H1 (cell line): ENCODE results near the gene COL27A1. TPM values are rescaled to one million over a fixed set of nuclear protein-coding genes. Genes with fewer than 3 reads are reported as not detected.

Experiments used
- CTCF ChIA-PET: fragments of 300-600 bp; sonication (Branson Sonifier 250); formaldehyde crosslinking; loops from one replicate; lab custom pipeline; 2021; ENCODE audit not compliant: partially characterized antibody; lab: Charles Lee
- POLR2A ChIA-PET: fragments of 300-600 bp; sonication (Branson Sonifier 250); formaldehyde crosslinking; loops from one replicate; lab custom pipeline; 2021; ENCODE audit warnings: inconsistent platforms; ENCODE audit not compliant: partially characterized antibody; lab: Charles Lee
- DNase-seq, 2 experiments: peaks; one replicate each; pipeline versions ENCODE4 v3.0.0 to v3.0.0-alpha.2; 2010 to 2022; ENCODE audit warnings: low spot score in 2 of 2, low read depth in 1 of 2, mixed read lengths in 1 of 2
- FAIRE-seq: peaks from 2 replicates; lab custom pipeline; 2011; peaks lifted over from hg19 to GRCh38; lab: Jason Lieb, UNC
- H2AFZ ChIP-seq: 2 replicates; pipeline ENCODE4 v1.8.1; 2012; ENCODE audit warnings: low read length, inconsistent platforms
- H2AK5ac ChIP-seq: 2 replicates; pipeline ENCODE4 v1.6.1; 2013; ENCODE audit warnings: low read depth, low read length
- H2BK120ac ChIP-seq: replicated peaks from 2 replicates; pipeline ENCODE3; 2013; ENCODE audit warnings: low read depth, low read length, inconsistent platforms
- H2BK12ac ChIP-seq: 2 replicates; pipeline ENCODE4 v1.6.1; 2013; ENCODE audit warnings: low read depth, low read length
- H2BK15ac ChIP-seq: 2 replicates; pipeline ENCODE4 v1.6.1; 2013; ENCODE audit warnings: low read length
- H2BK20ac ChIP-seq: 2 replicates; pipeline ENCODE4 v1.6.1; 2013; ENCODE audit warnings: low read length
- H2BK5ac ChIP-seq: 2 replicates; pipeline ENCODE4 v1.6.1; 2013; ENCODE audit warnings: low read depth, low read length
- H3K14ac ChIP-seq: 2 replicates; pipeline ENCODE4 v1.6.1; 2013; ENCODE audit warnings: inconsistent platforms; ENCODE audit not compliant: insufficient read length
- H3K18ac ChIP-seq: 2 replicates; pipeline ENCODE4 v1.6.1; 2013; ENCODE audit warnings: low read length; ENCODE audit errors: extremely low read depth
- H3K23ac ChIP-seq: 2 replicates; pipeline ENCODE4 v1.6.1; 2013; ENCODE audit warnings: inconsistent platforms; ENCODE audit not compliant: insufficient read length
- H3K23me2 ChIP-seq: 2 replicates; pipeline ENCODE4 v1.6.1; 2013; ENCODE audit warnings: low read depth, low read length
- H3K27ac ChIP-seq: 2 replicates; pipeline ENCODE4 v1.6.1; 2011; ENCODE audit warnings: low read depth, low read length, inconsistent platforms
- H3K27me3 ChIP-seq, 4 experiments: replicated peaks in 1 of 4; 1 replicate in 1 of 4; 2 replicates in 3 of 4; pipeline versions ENCODE4 v1.6.1 to v1.8.1; 2011 to 2013; ENCODE audit warnings: low read length in 3 of 4, mild to moderate bottlenecking in 3 of 4, inconsistent platforms in 2 of 4, mixed read lengths in 2 of 4, moderate library complexity in 1 of 4; ENCODE audit not compliant: control insufficient read depth in 3 of 4, insufficient read depth in 3 of 4; ENCODE audit errors: extremely low read depth in 1 of 4
- H3K36me3 ChIP-seq, 4 experiments: 2 replicates each; pipeline versions ENCODE4 v1.6.1 to v1.8.1; 2011 to 2013; ENCODE audit warnings: mild to moderate bottlenecking in 4 of 4, low read length in 3 of 4, moderate library complexity in 2 of 4, control low read depth in 1 of 4, inconsistent platforms in 1 of 4; ENCODE audit not compliant: insufficient read depth in 4 of 4, control insufficient read depth in 2 of 4
- H3K4ac ChIP-seq: replicated peaks from 2 replicates; pipeline ENCODE3; 2013; ENCODE audit warnings: low read length, low read depth, mixed read lengths, inconsistent platforms; ENCODE audit not compliant: insufficient read length
- H3K4me1 ChIP-seq, 4 experiments: replicated peaks in 1 of 4; 1 replicate in 1 of 4; 2 replicates in 3 of 4; pipeline versions ENCODE4 v1.6.1 to v1.8.1; 2011 to 2013; ENCODE audit warnings: low read length in 3 of 4, inconsistent platforms in 2 of 4, mixed read lengths in 1 of 4; ENCODE audit not compliant: insufficient read depth in 4 of 4, control insufficient read depth in 3 of 4
- H3K4me2 ChIP-seq, 2 experiments: 2 replicates each; pipeline versions ENCODE4 v1.6.1 to v1.8.1; 2011 to 2013; ENCODE audit warnings: low read depth in 2 of 2, low read length in 2 of 2, control low read depth in 1 of 2, inconsistent platforms in 1 of 2, mild to moderate bottlenecking in 1 of 2; ENCODE audit not compliant: insufficient read depth in 1 of 2
- H3K4me3 ChIP-seq, 4 experiments: fragments of 200-600, 300-600 bp in 1 of 4; sonication (generic), shearing (Covaris generic), sonication (Bioruptor Twin) in 1 of 4; 2 replicates each; pipeline versions ENCODE4 v1.5.1 to v1.8.1; 2011 to 2016; ENCODE audit warnings: low read length in 4 of 4, low read depth in 3 of 4, control low read depth in 2 of 4, inconsistent platforms in 2 of 4, mild to moderate bottlenecking in 2 of 4, mixed read lengths in 1 of 4, moderate library complexity in 1 of 4; ENCODE audit not compliant: insufficient read depth in 2 of 4; ENCODE audit errors: extremely low read depth in 1 of 4
- H3K56ac ChIP-seq: replicated peaks from 2 replicates; pipeline ENCODE3; 2013; ENCODE audit warnings: low read depth, mild to moderate bottlenecking, mixed read lengths, low read length, inconsistent platforms; ENCODE audit not compliant: insufficient read length
- H3K79me1 ChIP-seq: 2 replicates; pipeline ENCODE4 v1.6.1; 2013; ENCODE audit warnings: low read depth, low read length, control low read depth
- H3K79me2 ChIP-seq, 2 experiments: 2 replicates each; pipeline versions ENCODE4 v1.6.1 to v1.8.1; 2012 to 2013; ENCODE audit warnings: low read length in 2 of 2, mild to moderate bottlenecking in 2 of 2, inconsistent platforms in 1 of 2; ENCODE audit not compliant: insufficient read depth in 2 of 2, control insufficient read depth in 1 of 2
- H3K9ac ChIP-seq, 4 experiments: replicated peaks in 1 of 4; 1 replicate in 1 of 4; 2 replicates in 3 of 4; pipeline versions ENCODE4 v1.6.1 to v1.8.1; 2011 to 2013; ENCODE audit warnings: low read depth in 3 of 4, low read length in 3 of 4, control low read depth in 2 of 4, mild to moderate bottlenecking in 2 of 4, moderate library complexity in 2 of 4, inconsistent platforms in 1 of 4; ENCODE audit errors: extremely low read depth in 1 of 4
- H3K9me3 ChIP-seq, 2 experiments: 2 replicates each; pipeline versions ENCODE4 v1.6.1 to v1.8.1; 2012 to 2013; ENCODE audit warnings: mild to moderate bottlenecking in 2 of 2, moderate library complexity in 2 of 2, control low read depth in 1 of 2, inconsistent platforms in 1 of 2, low read depth in 1 of 2, low read length in 1 of 2, mixed read lengths in 1 of 2; ENCODE audit not compliant: insufficient read depth in 2 of 2
- H4K20me1 ChIP-seq, 2 experiments: replicated peaks in 1 of 2; 2 replicates each; pipeline versions ENCODE3 to v1.8.1; 2011 to 2013; ENCODE audit warnings: inconsistent platforms in 2 of 2, low read length in 2 of 2, mild to moderate bottlenecking in 1 of 2; ENCODE audit not compliant: insufficient read depth in 2 of 2, control insufficient read depth in 1 of 2
- H4K5ac ChIP-seq: 2 replicates; pipeline ENCODE4 v1.6.1; 2013; ENCODE audit warnings: low read length, low read depth, mixed read lengths, inconsistent platforms; ENCODE audit not compliant: insufficient read length
- H4K8ac ChIP-seq: 2 replicates; pipeline ENCODE4 v1.8.0; 2013; ENCODE audit warnings: mild to moderate bottlenecking, moderate library complexity, low read length, inconsistent platforms; ENCODE audit not compliant: insufficient read depth; ENCODE audit errors: extremely low read depth
- H4K91ac ChIP-seq: replicated peaks from 2 replicates; pipeline ENCODE3; 2013; ENCODE audit warnings: low read length, mixed read lengths, inconsistent platforms; ENCODE audit not compliant: insufficient read length
- CHD1 ChIP-seq: IDR thresholded peaks from 2 replicates; pipeline ENCODE4 v1.6.1; 2012; ENCODE audit warnings: low read depth, low read length, improper control_type of control experiment
- CTCF ChIP-seq, 3 experiments: IDR thresholded peaks; 1 replicate in 2 of 3; 2 replicates in 1 of 3; pipeline versions ENCODE4 v1.5.1 to v1.6.1; 2011; ENCODE audit warnings: low read length in 3 of 3, mild to moderate bottlenecking in 3 of 3, inconsistent platforms in 2 of 3, low read depth in 1 of 3, moderate library complexity in 1 of 3; ENCODE audit not compliant: insufficient read depth in 1 of 3; ENCODE audit errors: control extremely low read depth in 1 of 3
- EP300 ChIP-seq, 2 experiments: IDR thresholded peaks; 1 replicate in 1 of 2; 2 replicates in 1 of 2; pipeline ENCODE4 v1.6.1; 2011 to 2012; ENCODE audit warnings: low read depth in 2 of 2, low read length in 2 of 2, mild to moderate bottlenecking in 2 of 2, borderline replicate concordance in 1 of 2, inconsistent platforms in 1 of 2, moderate library complexity in 1 of 2
- HDAC2 ChIP-seq, 2 experiments: fragments of 300-600 bp in 1 of 2; sonication (generic) in 1 of 2; IDR thresholded peaks; 2 replicates each; pipeline ENCODE4 v1.6.1; 2011 to 2012; ENCODE audit warnings: low read depth in 2 of 2, low read length in 2 of 2, mild to moderate bottlenecking in 2 of 2, moderate library complexity in 2 of 2, borderline replicate concordance in 1 of 2, inconsistent platforms in 1 of 2
- MAFK ChIP-seq: IDR thresholded peaks from 2 replicates; pipeline ENCODE4 v1.6.1; 2012; ENCODE audit warnings: low read depth, mild to moderate bottlenecking, improper control_type of control experiment, low read length
- RAD21 ChIP-seq, 2 experiments: IDR thresholded peaks in 1 of 2; conservative IDR thresholded peaks in 1 of 2; 2 replicates each; pipeline ENCODE4 v1.6.1; 2011; ENCODE audit warnings: low read depth in 2 of 2, low read length in 2 of 2, improper control_type of control experiment in 1 of 2, inconsistent platforms in 1 of 2, mild to moderate bottlenecking in 1 of 2, moderate library complexity in 1 of 2
- RFX5 ChIP-seq: IDR thresholded peaks from 2 replicates; pipeline ENCODE4 v1.6.1; 2011; ENCODE audit warnings: low read depth, low read length, improper control_type of control experiment, borderline replicate concordance
- RXRA ChIP-seq: IDR thresholded peaks from 2 replicates; pipeline ENCODE4 v1.6.1; 2011; ENCODE audit warnings: low read depth, mild to moderate bottlenecking, low read length, moderate library complexity; ENCODE audit not compliant: insufficient read depth
- WGBS, 2 experiments: shearing (Covaris generic) in 1 of 2; methylation state at CpG; one replicate each; pipeline versions ENCODE4 v1.1.6 to v1.1.7; 2013 to 2015; ENCODE audit warnings: low lambda C conversion rate in 2 of 2, mixed read lengths in 2 of 2, inconsistent platforms in 1 of 2, low coverage in 1 of 2, missing lambda C conversion rate in 1 of 2; ENCODE audit not compliant: insufficient replicate concordance in 2 of 2, insufficient coverage in 1 of 2, insufficient read length in 1 of 2; ENCODE audit errors: extremely low coverage in 1 of 2, missing lambda C conversion rate in 1 of 2; 5-methylcytosine and 5-hydroxymethylcytosine counted together
- polyA plus RNA-seq, 7 experiments: library from polyadenylated mRNA; depleted of rRNA in 3 of 7; stranded (reverse) in 5 of 7; unstranded in 2 of 7; fragments of >200 nt in 5 of 7; fragments of 200-250 nt in 2 of 7; gene quantifications; 1 replicate in 5 of 7; 2 replicates in 1 of 7; 4 replicates in 1 of 7; pipeline versions ENCODE4 v1.2.1 to v1.2.3, GENCODE V29; 2011 to 2013; ENCODE audit warnings: missing spikeins in 2 of 7, mixed read lengths in 2 of 7
- total RNA-seq: library from RNA; stranded (reverse); fragmentation: NEBNext Ultra II Directional; extraction: Animal tissue kit (Norgen Biotek cat#: 25700); gene quantifications from 2 replicates; pipeline ENCODE4 v1.2.1, GENCODE V29; 2021

COL27A1 gene
- total and polyA plus RNA-seq, 2 of the 8 experiments (the other 6 are each of a cell fraction or from before 2014, with no cell fraction given), result 15.1 to 22.8 TPM

GRCh38 chr9:114339130-114339908 lies 184.0 kb downstream of the COL27A1 start:
- H4K5ac ChIP-seq, result no peak overlapping the region
- WGBS, 2 experiments, result 82% methylated on average over 16 of the region's 16 CpGs; no CpG with 5 or more reads in 1 of the 2 experiments
- TF ChIP-seq MAFK, result no peak
- no peak for TF ChIP-seq RFX5
- peak; percentile 81 to 91 (median 89) for TF ChIP-seq CTCF (IDR thresholded peaks at IDR 0.05; ENCODE audit: control extremely low read depth in 1 of 3, insufficient read depth in 1 of 3, low read depth in 1 of 3, low read length in 3 of 3)
- TF ChIP-seq CHD1, result no peak
- no peak for TF ChIP-seq RXRA
- TF ChIP-seq EP300 (IDR thresholded peaks at IDR 0.05; ENCODE audit: borderline replicate concordance in 1 of 2, low read depth in 2 of 2, low read length in 2 of 2), result no peak
- peak in 1 of 2 experiments; percentile 49; a peak in 1 of 4 replicates for TF ChIP-seq HDAC2 (IDR thresholded peaks at IDR 0.05; ENCODE audit: borderline replicate concordance in 1 of 2, low read depth in 2 of 2, low read length in 2 of 2)
- TF ChIP-seq RAD21 (IDR thresholded peaks at IDR 0.05 in 1 of 2, conservative IDR thresholded peaks at IDR 0.05 in 1 of 2; ENCODE audit: low read depth in 2 of 2, low read length in 2 of 2), result peak; percentile 84 to 85

More at GRCh38 chr9:114339130-114339908, 184.0 kb downstream of the COL27A1 start:
- no peak overlapping the region for H3K4ac ChIP-seq
- FAIRE-seq, result peak; percentile 57
- H3K9ac ChIP-seq, result no peak overlapping the region
- H3K9me3 ChIP-seq, result no peaks in the 10 kb centered on the region
- H2AK5ac ChIP-seq, result no peak overlapping the region
- ChIA-PET CTCF (interaction anchor here (0.6 to 3.4 kb wide), 33 partner anchors 10 to 342 kb away, joined by 3 to 21 read pairs (median 4); partner anchors contain the start of gene AKNA), POLR2A (interaction anchor here (0.6 to 2.9 kb wide), 3 partner anchors 8 to 57 kb away, joined by 3 to 9 read pairs (median 6); no protein-coding TSS in a partner anchor)
- no peak overlapping the region for H4K91ac ChIP-seq
- H3K14ac ChIP-seq, result no peak overlapping the region
- H4K20me1 ChIP-seq, result peaks cover 0 to 2% of the 10 kb centered on the region in 2 experiments
- H3K4me3 ChIP-seq, result no peak overlapping the region
- no peaks in the 10 kb centered on the region for H3K27me3 ChIP-seq
- H3K27ac ChIP-seq, result no peak overlapping the region
- no peaks in the 10 kb centered on the region for H3K4me1 ChIP-seq
- DNase-seq, result peak; percentile 38 to 85
- H2BK20ac ChIP-seq, result no peak overlapping the region
- H3K23ac ChIP-seq, result no peak overlapping the region
- H3K18ac ChIP-seq, result no peak overlapping the region
- H3K56ac ChIP-seq, result no peak overlapping the region
- H3K79me2 ChIP-seq, result no peaks in the 10 kb centered on the region
- H2AFZ ChIP-seq, result no peak overlapping the region
- no peaks in the 10 kb centered on the region for H3K23me2 ChIP-seq
- H4K8ac ChIP-seq, result no peak overlapping the region
- no peak overlapping the region for H3K4me2 ChIP-seq
- H3K79me1 ChIP-seq, result no peaks in the 10 kb centered on the region
- H3K36me3 ChIP-seq, result peaks cover 12 to 53% (median 34%) of the 10 kb centered on the region in 4 experiments
- no peak overlapping the region for H2BK120ac ChIP-seq
- no peak overlapping the region for H2BK12ac ChIP-seq
- H2BK15ac ChIP-seq, result no peak overlapping the region
- H2BK5ac ChIP-seq, result no peak overlapping the region
